ENCODE measurements around the gene AVL9. TPM values are rescaled to one million over a fixed set of nuclear protein-coding genes. Genes with fewer than 3 reads are reported as not detected.

AVL9 gene
- total and polyA plus RNA-seq, 2 donors (not counting 1 experiment from before 2014, with no cell fraction given): 15.4 to 48.0 TPM

DNA sequence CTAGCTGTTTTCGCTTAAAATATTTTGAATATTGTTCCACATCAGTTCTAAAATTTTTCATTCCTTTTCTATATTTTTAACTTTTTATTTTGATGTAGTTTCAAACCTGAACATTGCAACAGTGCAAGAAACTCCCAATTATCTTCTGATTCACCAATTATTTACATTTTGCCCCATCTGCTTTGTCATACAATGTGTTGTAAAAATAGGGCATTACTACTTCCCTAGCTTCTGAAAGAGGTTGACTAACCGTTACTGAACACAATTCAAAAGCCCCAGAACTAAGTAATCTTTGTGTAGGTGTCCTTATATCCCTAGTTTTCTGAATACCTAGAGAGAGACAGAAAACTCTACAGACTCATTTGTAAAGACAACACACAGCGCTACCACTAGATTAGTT, 86.7 kb downstream of the AVL9 start:
- Histone ChIP-seq H3K4me2 (replicated peaks; ENCODE audit: low read depth, low read length, poor library complexity, severe bottlenecking) (no peak overlapping the region), H2AFZ (ENCODE audit: insufficient read depth, low read depth, low read length, poor library complexity, severe bottlenecking) (no peak overlapping the region), H3K27me3 (replicated peaks in 1 of 4; ENCODE audit: control extremely low read depth in 1 of 4, control insufficient read depth in 3 of 4, insufficient read depth in 4 of 4, low read length in 3 of 4) (no peaks in the 10 kb centered on the region), H3K9ac (ENCODE audit: low read length) (no peak overlapping the region), H3K9me3 (ENCODE audit: control extremely low read depth in 1 of 3, control insufficient read depth in 2 of 3, insufficient read depth in 1 of 3, low read length in 2 of 3) (no peaks in the 10 kb centered on the region), H3K4me3 (ENCODE audit: control extremely low read depth in 1 of 5, extremely low read depth in 1 of 5, insufficient read depth in 1 of 5, low read depth in 2 of 5, low read length in 4 of 5) (no peak overlapping the region), H4K20me1 (ENCODE audit: control insufficient read depth, insufficient read depth, low read length, poor library complexity, severe bottlenecking) (no peaks in the 10 kb centered on the region), H3K27ac (ENCODE audit: low read length in 2 of 2) (no peak overlapping the region), H3K79me2 (ENCODE audit: control insufficient read depth, insufficient read depth, low read length) (no peaks in the 10 kb centered on the region), H3K4me1 (ENCODE audit: control insufficient read depth in 2 of 2, insufficient read depth in 2 of 2, low read length in 2 of 2) (no peaks in the 10 kb centered on the region), H3K36me3 (replicated peaks in 1 of 2; ENCODE audit: control extremely low read depth in 1 of 2, control insufficient read depth in 1 of 2, extremely low read depth in 1 of 2, insufficient read depth in 2 of 2, low read length in 1 of 2) (peaks cover 16 to 89% of the 10 kb centered on the region in 2 experiments)
- ChIA-PET POLR2A (no interaction called here), CTCF (no interaction called here)
- WGBS (ENCODE audit: insufficient coverage): no CpG with 5 or more reads among the region's 3 CpGs
- peaks cover under 1% of the 10 kb centered on the region for H3K4me1 Mint-ChIP-seq
- ATAC-seq (ENCODE audit: low read depth) (no peak), DNase-seq (no peak)
- no peak overlapping the region for H3K27ac Mint-ChIP-seq
- H3K27me3 Mint-ChIP-seq: no peaks in the 10 kb centered on the region
- H3K9me3 Mint-ChIP-seq (ENCODE audit: insufficient read depth): no peaks in the 10 kb centered on the region
- intact Hi-C loops (cut with micrococcal nuclease): no loop called here
- TF ChIP-seq, protein P1, sequence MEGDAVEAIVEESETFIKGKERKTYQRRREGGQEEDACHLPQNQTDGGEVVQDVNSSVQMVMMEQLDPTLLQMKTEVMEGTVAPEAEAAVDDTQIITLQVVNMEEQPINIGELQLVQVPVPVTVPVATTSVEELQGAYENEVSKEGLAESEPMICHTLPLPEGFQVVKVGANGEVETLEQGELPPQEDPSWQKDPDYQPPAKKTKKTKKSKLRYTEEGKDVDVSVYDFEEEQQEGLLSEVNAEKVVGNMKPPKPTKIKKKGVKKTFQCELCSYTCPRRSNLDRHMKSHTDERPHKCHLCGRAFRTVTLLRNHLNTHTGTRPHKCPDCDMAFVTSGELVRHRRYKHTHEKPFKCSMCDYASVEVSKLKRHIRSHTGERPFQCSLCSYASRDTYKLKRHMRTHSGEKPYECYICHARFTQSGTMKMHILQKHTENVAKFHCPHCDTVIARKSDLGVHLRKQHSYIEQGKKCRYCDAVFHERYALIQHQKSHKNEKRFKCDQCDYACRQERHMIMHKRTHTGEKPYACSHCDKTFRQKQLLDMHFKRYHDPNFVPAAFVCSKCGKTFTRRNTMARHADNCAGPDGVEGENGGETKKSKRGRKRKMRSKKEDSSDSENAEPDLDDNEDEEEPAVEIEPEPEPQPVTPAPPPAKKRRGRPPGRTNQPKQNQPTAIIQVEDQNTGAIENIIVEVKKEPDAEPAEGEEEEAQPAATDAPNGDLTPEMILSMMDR (IDR thresholded peaks at IDR 0.05): no peak
- TF ChIP-seq EZH2 (IDR thresholded peaks at IDR 0.05; ENCODE audit: borderline replicate concordance, insufficient read depth, low read depth, low read length, poor library complexity, severe bottlenecking): no peak
- H3K4me3 Mint-ChIP-seq: no peak overlapping the region

- Mint-ChIP-seq H3K27ac (peak overlapping the region; percentile 10), H3K27me3 (no peaks in the 10 kb centered on the region), H3K9me3 (ENCODE audit: insufficient read depth) (no peaks in the 10 kb centered on the region), H3K4me3 (no peak overlapping the region), H3K4me1 (peaks cover 4% of the 10 kb centered on the region)
- Histone ChIP-seq H3K9ac (ENCODE audit: low read length) (no peak overlapping the region), H3K4me3 (ENCODE audit: control extremely low read depth in 1 of 5, extremely low read depth in 1 of 5, insufficient read depth in 1 of 5, low read depth in 2 of 5, low read length in 4 of 5) (no peak overlapping the region), H3K4me1 (ENCODE audit: control insufficient read depth in 2 of 2, insufficient read depth in 2 of 2, low read length in 2 of 2) (no peaks in the 10 kb centered on the region), H3K36me3 (replicated peaks in 1 of 2; ENCODE audit: control extremely low read depth in 1 of 2, control insufficient read depth in 1 of 2, extremely low read depth in 1 of 2, insufficient read depth in 2 of 2, low read length in 1 of 2) (peaks cover 9 to 72% of the 10 kb centered on the region in 2 experiments), H3K79me2 (ENCODE audit: control insufficient read depth, insufficient read depth, low read length) (no peaks in the 10 kb centered on the region), H3K4me2 (replicated peaks; ENCODE audit: low read depth, low read length, poor library complexity, severe bottlenecking) (no peak overlapping the region), H4K20me1 (ENCODE audit: control insufficient read depth, insufficient read depth, low read length, poor library complexity, severe bottlenecking) (no peaks in the 10 kb centered on the region), H2AFZ (ENCODE audit: insufficient read depth, low read depth, low read length, poor library complexity, severe bottlenecking) (no peak overlapping the region), H3K27me3 (replicated peaks in 1 of 4; ENCODE audit: control extremely low read depth in 1 of 4, control insufficient read depth in 3 of 4, insufficient read depth in 4 of 4, low read length in 3 of 4) (no peaks in the 10 kb centered on the region), H3K27ac (ENCODE audit: low read length in 2 of 2) (no peak overlapping the region), H3K9me3 (ENCODE audit: control extremely low read depth in 1 of 3, control insufficient read depth in 2 of 3, insufficient read depth in 1 of 3, low read length in 2 of 3) (no peaks in the 10 kb centered on the region)
- ATAC-seq (ENCODE audit: low read depth): no peak
- no peak for TF ChIP-seq EZH2 (IDR thresholded peaks at IDR 0.05; ENCODE audit: borderline replicate concordance, insufficient read depth, low read depth, low read length, poor library complexity, severe bottlenecking)
- POLR2A ChIA-PET: no interaction called here
- DNase-seq: no peak
- intact Hi-C loops (cut with micrococcal nuclease): no loop called here
- CTCF ChIA-PET: no interaction called here
- WGBS (ENCODE audit: insufficient coverage): 100% methylated on average over 2 of the region's 4 CpGs
Measured at GRCh38 chr7:32583791-32584190, 88.5 kb downstream of the AVL9 start.
